Osteoblast (primary cell): Measurements from ENCODE around the gene SLC50A1. TPM values are rescaled to one million over a fixed set of nuclear protein-coding genes. Genes with fewer than 3 reads are reported as not detected.

Experiments used
- DNase-seq: peaks from one replicate; pipeline ENCODE4 v3.0.0; 2011; ENCODE audit warnings: low spot score, mixed read lengths; ENCODE audit not compliant: insufficient read length; ENCODE audit errors: missing footprints
- H2AFZ ChIP-seq: 2 replicates; pipeline ENCODE4 v1.6.0; 2011; ENCODE audit warnings: mild to moderate bottlenecking, low read length
- H3K27ac ChIP-seq: 2 replicates; pipeline ENCODE4 v1.5.1; 2011; ENCODE audit warnings: mild to moderate bottlenecking, low read depth, low read length, moderate library complexity
- H3K27me3 ChIP-seq: 2 replicates; pipeline ENCODE4 v1.6.0; 2012; ENCODE audit warnings: mild to moderate bottlenecking, control low read depth, inconsistent platforms, low read length, moderate library complexity; ENCODE audit not compliant: insufficient read depth
- H3K36me3 ChIP-seq: 2 replicates; pipeline ENCODE4 v1.5.1; 2011; ENCODE audit warnings: mild to moderate bottlenecking, low read length, control low read depth, moderate library complexity; ENCODE audit not compliant: insufficient read depth
- H3K4me1 ChIP-seq: 2 replicates; pipeline ENCODE4 v1.5.1; 2011; ENCODE audit warnings: mild to moderate bottlenecking, low read length, control low read depth, moderate library complexity; ENCODE audit not compliant: insufficient read depth
- H3K4me2 ChIP-seq: 2 replicates; pipeline ENCODE4 v1.6.0; 2011; ENCODE audit warnings: mild to moderate bottlenecking, low read length; ENCODE audit not compliant: insufficient read depth
- H3K4me3 ChIP-seq: fragments of 200-600 bp; sonication (generic); 3 replicates; pipeline ENCODE4 v1.5.1; 2012; ENCODE audit warnings: mild to moderate bottlenecking, low read length, inconsistent platforms; ENCODE audit not compliant: insufficient read depth
- H3K79me2 ChIP-seq: 2 replicates; pipeline ENCODE4 v1.6.0; 2012; ENCODE audit warnings: mild to moderate bottlenecking, low read length, control low read depth, inconsistent platforms; ENCODE audit not compliant: insufficient read depth
- H3K9me3 ChIP-seq: 2 replicates; pipeline ENCODE4 v1.5.1; 2011; ENCODE audit warnings: low read depth, low read length, control low read depth
- H4K20me1 ChIP-seq: 2 replicates; pipeline ENCODE4 v1.6.0; 2012; ENCODE audit warnings: mild to moderate bottlenecking, low read length, control low read depth; ENCODE audit not compliant: insufficient read depth
- total RNA-seq: library from RNA; depleted of rRNA; stranded (reverse); fragments of >200 nt; gene quantifications from 2 replicates; pipeline ENCODE4 v1.2.3, GENCODE V29; 2012
- TF ChIP-seq, protein P1 (sequence below): IDR thresholded peaks from 2 replicates; pipeline ENCODE4 v1.5.1; 2011; ENCODE audit warnings: mild to moderate bottlenecking, low read depth, low read length, moderate library complexity; ENCODE audit errors: extremely low read depth

SLC50A1 gene
- total RNA-seq, 1 donor, result 38.0 TPM

DNA sequence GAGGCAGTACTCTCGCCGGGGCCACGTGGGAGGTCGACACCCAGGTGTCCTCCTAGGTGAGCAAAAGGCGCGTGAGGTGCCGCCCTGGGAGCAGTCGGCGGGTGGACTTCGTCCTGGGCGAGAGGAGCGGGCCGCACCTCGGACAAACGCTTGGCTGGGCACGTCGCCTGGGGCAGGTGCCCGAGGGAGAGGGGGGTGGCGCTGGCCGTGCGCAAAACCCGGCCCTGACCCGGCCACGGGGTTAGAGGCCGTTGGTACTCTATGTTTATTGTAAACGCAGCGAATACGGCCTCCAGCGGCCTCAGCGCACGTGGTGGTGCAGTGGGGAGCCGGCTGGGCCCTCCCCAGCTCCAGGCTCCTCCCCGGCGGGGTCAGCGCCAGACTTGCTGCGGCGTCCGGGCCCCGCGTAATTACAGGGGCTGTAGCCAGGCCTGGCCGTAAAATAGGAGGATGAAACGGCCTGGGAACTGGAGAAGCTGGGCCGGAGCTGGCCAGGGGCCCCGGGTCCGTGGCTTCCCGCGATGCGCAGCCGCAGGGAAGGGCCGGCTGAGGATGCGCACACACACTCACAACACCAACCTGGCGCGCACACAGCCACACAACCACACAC lies 9.6 kb upstream of the SLC50A1 start:
- DNase-seq, result peak; percentile 85
- Histone ChIP-seq H3K36me3 (no peaks in the 10 kb centered on the region), H3K4me3 (peak overlapping the region; percentile 33), H4K20me1 (no peaks in the 10 kb centered on the region), H3K79me2 (no peaks in the 10 kb centered on the region), H3K4me1 (peaks cover 13% of the 10 kb centered on the region), H3K27ac (no peak overlapping the region), H3K9me3 (no peaks in the 10 kb centered on the region), H2AFZ (no peak overlapping the region), H3K4me2 (no peak overlapping the region), H3K27me3 (peaks cover 62% of the 10 kb centered on the region)
- TF ChIP-seq, protein P1, sequence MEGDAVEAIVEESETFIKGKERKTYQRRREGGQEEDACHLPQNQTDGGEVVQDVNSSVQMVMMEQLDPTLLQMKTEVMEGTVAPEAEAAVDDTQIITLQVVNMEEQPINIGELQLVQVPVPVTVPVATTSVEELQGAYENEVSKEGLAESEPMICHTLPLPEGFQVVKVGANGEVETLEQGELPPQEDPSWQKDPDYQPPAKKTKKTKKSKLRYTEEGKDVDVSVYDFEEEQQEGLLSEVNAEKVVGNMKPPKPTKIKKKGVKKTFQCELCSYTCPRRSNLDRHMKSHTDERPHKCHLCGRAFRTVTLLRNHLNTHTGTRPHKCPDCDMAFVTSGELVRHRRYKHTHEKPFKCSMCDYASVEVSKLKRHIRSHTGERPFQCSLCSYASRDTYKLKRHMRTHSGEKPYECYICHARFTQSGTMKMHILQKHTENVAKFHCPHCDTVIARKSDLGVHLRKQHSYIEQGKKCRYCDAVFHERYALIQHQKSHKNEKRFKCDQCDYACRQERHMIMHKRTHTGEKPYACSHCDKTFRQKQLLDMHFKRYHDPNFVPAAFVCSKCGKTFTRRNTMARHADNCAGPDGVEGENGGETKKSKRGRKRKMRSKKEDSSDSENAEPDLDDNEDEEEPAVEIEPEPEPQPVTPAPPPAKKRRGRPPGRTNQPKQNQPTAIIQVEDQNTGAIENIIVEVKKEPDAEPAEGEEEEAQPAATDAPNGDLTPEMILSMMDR, result no peak

GRCh38 chr1:155126556-155127104 lies 9.0 kb upstream of the SLC50A1 start:
- DNase-seq, result peak; percentile 66
- H3K4me1 ChIP-seq, result peaks cover 13% of the 10 kb centered on the region
- no peaks in the 10 kb centered on the region for H3K36me3 ChIP-seq

GRCh38 chr1:155127105-155127966 lies 8.3 kb upstream of the SLC50A1 start, which contains the start of gene EFNA1:
TSS of gene EFNA1 (plus strand) at chr1:155127876. CDS start at chr1:155127978, 102 bp downstream.
- peaks cover 13% of the 10 kb centered on the region for H3K4me1 ChIP-seq
- peak; percentile 79 for DNase-seq
- H3K27ac ChIP-seq, result no peak within 1 kb of the TSS
- TF ChIP-seq, protein P1, result no peak
- H2AFZ ChIP-seq, result peak within 1 kb of the TSS; percentile 35
- H3K27me3 ChIP-seq, result peaks cover 62% of the 10 kb centered on the region
- H3K9me3 ChIP-seq, result no peaks in the 10 kb centered on the region
- peak within 1 kb of the TSS; percentile 76 for H3K4me2 ChIP-seq
- peak within 1 kb of the TSS; percentile 39 for H3K4me3 ChIP-seq
- H3K79me2 ChIP-seq, result no peaks in the 10 kb centered on the region
- H4K20me1 ChIP-seq, result no peaks in the 10 kb centered on the region
- no peaks in the 10 kb centered on the region for H3K36me3 ChIP-seq

More at GRCh38 chr1:155126556-155127104, 9.0 kb upstream of the SLC50A1 start:
- H3K79me2 ChIP-seq, result no peaks in the 10 kb centered on the region
- peak overlapping the region; percentile 76 for H3K4me2 ChIP-seq
- H3K4me3 ChIP-seq, result peak overlapping the region; percentile 39
- H3K27me3 ChIP-seq, result peaks cover 62% of the 10 kb centered on the region
- no peak overlapping the region for H2AFZ ChIP-seq
- H4K20me1 ChIP-seq, result no peaks in the 10 kb centered on the region
- no peak overlapping the region for H3K27ac ChIP-seq
- no peaks in the 10 kb centered on the region for H3K9me3 ChIP-seq
- TF ChIP-seq, protein P1, result no peak
